H1 (cell line): ENCODE data around the gene GPC6. TPM values are rescaled to one million over a fixed set of nuclear protein-coding genes. Genes with fewer than 3 reads are reported as not detected.
"Not testable (repeated sequence)": the region's sequence is repeated elsewhere in the genome, so short reads cannot be mapped to it uniquely, and the experiment has no call there.

Source experiments
- CTCF ChIA-PET: fragments of 300-600 bp; sonication (Branson Sonifier 250); formaldehyde crosslinking; loops from one replicate; lab custom pipeline; 2021; ENCODE audit not compliant: partially characterized antibody; lab: Charles Lee
- POLR2A ChIA-PET: fragments of 300-600 bp; sonication (Branson Sonifier 250); formaldehyde crosslinking; loops from one replicate; lab custom pipeline; 2021; ENCODE audit warnings: inconsistent platforms; ENCODE audit not compliant: partially characterized antibody; lab: Charles Lee
- DNase-seq, 2 experiments: peaks; one replicate each; pipeline versions ENCODE4 v3.0.0 to v3.0.0-alpha.2; 2010 to 2022; ENCODE audit warnings: low spot score in 2 of 2, low read depth in 1 of 2, mixed read lengths in 1 of 2
- FAIRE-seq: peaks from 2 replicates; lab custom pipeline; 2011; peaks lifted over from hg19 to GRCh38; lab: Jason Lieb, UNC
- H2AFZ ChIP-seq: 2 replicates; pipeline ENCODE4 v1.8.1; 2012; ENCODE audit warnings: low read length, inconsistent platforms
- H2AK5ac ChIP-seq: 2 replicates; pipeline ENCODE4 v1.6.1; 2013; ENCODE audit warnings: low read depth, low read length
- H2BK120ac ChIP-seq: replicated peaks from 2 replicates; pipeline ENCODE3; 2013; ENCODE audit warnings: low read depth, low read length, inconsistent platforms
- H2BK12ac ChIP-seq: 2 replicates; pipeline ENCODE4 v1.6.1; 2013; ENCODE audit warnings: low read depth, low read length
- H2BK15ac ChIP-seq: 2 replicates; pipeline ENCODE4 v1.6.1; 2013; ENCODE audit warnings: low read length
- H2BK20ac ChIP-seq: 2 replicates; pipeline ENCODE4 v1.6.1; 2013; ENCODE audit warnings: low read length
- H2BK5ac ChIP-seq: 2 replicates; pipeline ENCODE4 v1.6.1; 2013; ENCODE audit warnings: low read depth, low read length
- H3K14ac ChIP-seq: 2 replicates; pipeline ENCODE4 v1.6.1; 2013; ENCODE audit warnings: inconsistent platforms; ENCODE audit not compliant: insufficient read length
- H3K18ac ChIP-seq: 2 replicates; pipeline ENCODE4 v1.6.1; 2013; ENCODE audit warnings: low read length; ENCODE audit errors: extremely low read depth
- H3K23ac ChIP-seq: 2 replicates; pipeline ENCODE4 v1.6.1; 2013; ENCODE audit warnings: inconsistent platforms; ENCODE audit not compliant: insufficient read length
- H3K23me2 ChIP-seq: 2 replicates; pipeline ENCODE4 v1.6.1; 2013; ENCODE audit warnings: low read depth, low read length
- H3K27ac ChIP-seq: 2 replicates; pipeline ENCODE4 v1.6.1; 2011; ENCODE audit warnings: low read depth, low read length, inconsistent platforms
- H3K27me3 ChIP-seq, 4 experiments: replicated peaks in 1 of 4; 1 replicate in 1 of 4; 2 replicates in 3 of 4; pipeline versions ENCODE4 v1.6.1 to v1.8.1; 2011 to 2013; ENCODE audit warnings: low read length in 3 of 4, mild to moderate bottlenecking in 3 of 4, inconsistent platforms in 2 of 4, mixed read lengths in 2 of 4, moderate library complexity in 1 of 4; ENCODE audit not compliant: control insufficient read depth in 3 of 4, insufficient read depth in 3 of 4; ENCODE audit errors: extremely low read depth in 1 of 4
- H3K36me3 ChIP-seq, 4 experiments: 2 replicates each; pipeline versions ENCODE4 v1.6.1 to v1.8.1; 2011 to 2013; ENCODE audit warnings: mild to moderate bottlenecking in 4 of 4, low read length in 3 of 4, moderate library complexity in 2 of 4, control low read depth in 1 of 4, inconsistent platforms in 1 of 4; ENCODE audit not compliant: insufficient read depth in 4 of 4, control insufficient read depth in 2 of 4
- H3K4ac ChIP-seq: replicated peaks from 2 replicates; pipeline ENCODE3; 2013; ENCODE audit warnings: low read length, low read depth, mixed read lengths, inconsistent platforms; ENCODE audit not compliant: insufficient read length
- H3K4me1 ChIP-seq, 4 experiments: replicated peaks in 1 of 4; 1 replicate in 1 of 4; 2 replicates in 3 of 4; pipeline versions ENCODE4 v1.6.1 to v1.8.1; 2011 to 2013; ENCODE audit warnings: low read length in 3 of 4, inconsistent platforms in 2 of 4, mixed read lengths in 1 of 4; ENCODE audit not compliant: insufficient read depth in 4 of 4, control insufficient read depth in 3 of 4
- H3K4me2 ChIP-seq, 2 experiments: 2 replicates each; pipeline versions ENCODE4 v1.6.1 to v1.8.1; 2011 to 2013; ENCODE audit warnings: low read depth in 2 of 2, low read length in 2 of 2, control low read depth in 1 of 2, inconsistent platforms in 1 of 2, mild to moderate bottlenecking in 1 of 2; ENCODE audit not compliant: insufficient read depth in 1 of 2
- H3K4me3 ChIP-seq, 4 experiments: fragments of 200-600, 300-600 bp in 1 of 4; sonication (generic), shearing (Covaris generic), sonication (Bioruptor Twin) in 1 of 4; 2 replicates each; pipeline versions ENCODE4 v1.5.1 to v1.8.1; 2011 to 2016; ENCODE audit warnings: low read length in 4 of 4, low read depth in 3 of 4, control low read depth in 2 of 4, inconsistent platforms in 2 of 4, mild to moderate bottlenecking in 2 of 4, mixed read lengths in 1 of 4, moderate library complexity in 1 of 4; ENCODE audit not compliant: insufficient read depth in 2 of 4; ENCODE audit errors: extremely low read depth in 1 of 4
- H3K56ac ChIP-seq: replicated peaks from 2 replicates; pipeline ENCODE3; 2013; ENCODE audit warnings: low read depth, mild to moderate bottlenecking, mixed read lengths, low read length, inconsistent platforms; ENCODE audit not compliant: insufficient read length
- H3K79me1 ChIP-seq: 2 replicates; pipeline ENCODE4 v1.6.1; 2013; ENCODE audit warnings: low read depth, low read length, control low read depth
- H3K79me2 ChIP-seq, 2 experiments: 2 replicates each; pipeline versions ENCODE4 v1.6.1 to v1.8.1; 2012 to 2013; ENCODE audit warnings: low read length in 2 of 2, mild to moderate bottlenecking in 2 of 2, inconsistent platforms in 1 of 2; ENCODE audit not compliant: insufficient read depth in 2 of 2, control insufficient read depth in 1 of 2
- H3K9ac ChIP-seq, 4 experiments: replicated peaks in 1 of 4; 1 replicate in 1 of 4; 2 replicates in 3 of 4; pipeline versions ENCODE4 v1.6.1 to v1.8.1; 2011 to 2013; ENCODE audit warnings: low read depth in 3 of 4, low read length in 3 of 4, control low read depth in 2 of 4, mild to moderate bottlenecking in 2 of 4, moderate library complexity in 2 of 4, inconsistent platforms in 1 of 4; ENCODE audit errors: extremely low read depth in 1 of 4
- H3K9me3 ChIP-seq, 2 experiments: 2 replicates each; pipeline versions ENCODE4 v1.6.1 to v1.8.1; 2012 to 2013; ENCODE audit warnings: mild to moderate bottlenecking in 2 of 2, moderate library complexity in 2 of 2, control low read depth in 1 of 2, inconsistent platforms in 1 of 2, low read depth in 1 of 2, low read length in 1 of 2, mixed read lengths in 1 of 2; ENCODE audit not compliant: insufficient read depth in 2 of 2
- H4K20me1 ChIP-seq, 2 experiments: replicated peaks in 1 of 2; 2 replicates each; pipeline versions ENCODE3 to v1.8.1; 2011 to 2013; ENCODE audit warnings: inconsistent platforms in 2 of 2, low read length in 2 of 2, mild to moderate bottlenecking in 1 of 2; ENCODE audit not compliant: insufficient read depth in 2 of 2, control insufficient read depth in 1 of 2
- H4K5ac ChIP-seq: 2 replicates; pipeline ENCODE4 v1.6.1; 2013; ENCODE audit warnings: low read length, low read depth, mixed read lengths, inconsistent platforms; ENCODE audit not compliant: insufficient read length
- H4K8ac ChIP-seq: 2 replicates; pipeline ENCODE4 v1.8.0; 2013; ENCODE audit warnings: mild to moderate bottlenecking, moderate library complexity, low read length, inconsistent platforms; ENCODE audit not compliant: insufficient read depth; ENCODE audit errors: extremely low read depth
- H4K91ac ChIP-seq: replicated peaks from 2 replicates; pipeline ENCODE3; 2013; ENCODE audit warnings: low read length, mixed read lengths, inconsistent platforms; ENCODE audit not compliant: insufficient read length
- WGBS, 2 experiments: shearing (Covaris generic) in 1 of 2; methylation state at CpG; one replicate each; pipeline versions ENCODE4 v1.1.6 to v1.1.7; 2013 to 2015; ENCODE audit warnings: low lambda C conversion rate in 2 of 2, mixed read lengths in 2 of 2, inconsistent platforms in 1 of 2, low coverage in 1 of 2, missing lambda C conversion rate in 1 of 2; ENCODE audit not compliant: insufficient replicate concordance in 2 of 2, insufficient coverage in 1 of 2, insufficient read length in 1 of 2; ENCODE audit errors: extremely low coverage in 1 of 2, missing lambda C conversion rate in 1 of 2; 5-methylcytosine and 5-hydroxymethylcytosine counted together
- polyA plus RNA-seq, 7 experiments: library from polyadenylated mRNA; depleted of rRNA in 3 of 7; stranded (reverse) in 5 of 7; unstranded in 2 of 7; fragments of >200 nt in 5 of 7; fragments of 200-250 nt in 2 of 7; gene quantifications; 1 replicate in 5 of 7; 2 replicates in 1 of 7; 4 replicates in 1 of 7; pipeline versions ENCODE4 v1.2.1 to v1.2.3, GENCODE V29; 2011 to 2013; ENCODE audit warnings: missing spikeins in 2 of 7, mixed read lengths in 2 of 7
- total RNA-seq: library from RNA; stranded (reverse); fragmentation: NEBNext Ultra II Directional; extraction: Animal tissue kit (Norgen Biotek cat#: 25700); gene quantifications from 2 replicates; pipeline ENCODE4 v1.2.1, GENCODE V29; 2021

The GPC6 gene
- total and polyA plus RNA-seq, 2 of the 8 experiments (the other 6 are each of a cell fraction or from before 2014, with no cell fraction given), result 5.4 to 12.0 TPM

- 91% methylated on average over 24 of the region's 24 CpGs; no CpG with 5 or more reads in 1 of the 2 experiments for WGBS, 2 experiments
- not testable (repeated sequence) for H3K9ac ChIP-seq
Observed at GRCh38 chr13:93206778-93207392, 19.7 kb upstream of the GPC6 start.

More at GRCh38 chr13:93206778-93207392, 19.7 kb upstream of the GPC6 start:
- H4K8ac ChIP-seq, H3K27ac ChIP-seq, H3K4ac ChIP-seq, H2BK120ac ChIP-seq, H3K79me2 ChIP-seq, H2BK5ac ChIP-seq, H2BK15ac ChIP-seq, H3K23me2 ChIP-seq, DNase-seq, H3K14ac ChIP-seq, H3K4me2 ChIP-seq, H3K27me3 ChIP-seq, FAIRE-seq, H4K91ac ChIP-seq, H3K4me1 ChIP-seq, H2BK20ac ChIP-seq, H3K9me3 ChIP-seq, H3K23ac ChIP-seq, H4K5ac ChIP-seq, H3K36me3 ChIP-seq, H3K18ac ChIP-seq, H3K79me1 ChIP-seq, H4K20me1 ChIP-seq, H3K4me3 ChIP-seq, H2AK5ac ChIP-seq, H3K56ac ChIP-seq, H2BK12ac ChIP-seq: not testable (repeated sequence)
- H2AFZ ChIP-seq, result 0 out of 2 replicates have a peak overlapping the region, but pooled peaks have one; percentile 11
- CTCF ChIA-PET, result interaction anchor here (1.4 kb wide), 1 partner anchor 8 kb away, joined by 7 read pairs; no protein-coding TSS in a partner anchor
- POLR2A ChIA-PET, result interaction anchor here (1.1 kb wide), 1 partner anchor 10 kb away, joined by 3 read pairs; no protein-coding TSS in a partner anchor
